GM12878 (cell line): ENCODE measurements around the gene GRIK3. TPM values are rescaled to one million over a fixed set of nuclear protein-coding genes. Genes with fewer than 3 reads are reported as not detected.

Experiments used
- ATAC-seq: fragments of 200-7000 bp; cut with Tn5 transposase; 3 replicates; pipeline ENCODE4 v1.9.1; 2020; ENCODE audit warnings: mild to moderate bottlenecking, moderate library complexity
- BruUV-seq: library from RNA; stranded (reverse); fragments of 400-500 nt; replicated peaks from 2 replicates; lab custom pipeline; 2021; lab: Mats Ljungman, UMichigan
- CTCF ChIA-PET: fragments of 300-600 bp; sonication (Branson Sonifier 250); formaldehyde crosslinking; extraction: SDS; loops from one replicate; lab custom pipeline; 2021; ENCODE audit warnings: inconsistent platforms; lab: Yijun Ruan, JAX
- POLR2A ChIA-PET: fragments of 350-600 bp; formaldehyde crosslinking; extraction: SDS; loops from one replicate; lab custom pipeline; 2021; ENCODE audit warnings: inconsistent platforms; lab: Charles Lee
- RAD21 ChIA-PET: fragments of 300-600 bp; sonication (Branson Sonifier 250); formaldehyde crosslinking; loops from one replicate; lab custom pipeline; 2023; ENCODE audit warnings: antibody characterized with exemption; ENCODE audit not compliant: unreplicated experiment; lab: Charles Lee
- SMC1A ChIA-PET: fragments of 300-600 bp; sonication (Branson Sonifier 250); formaldehyde crosslinking; loops from one replicate; lab custom pipeline; 2023; ENCODE audit not compliant: unreplicated experiment, uncharacterized antibody; lab: Charles Lee
- DNase-seq: peaks from one replicate; pipeline ENCODE4 v3.0.0-alpha.2; 2011; ENCODE audit warnings: low read depth, low spot score
- FAIRE-seq: peaks from 3 replicates; lab custom pipeline; 2011; peaks lifted over from hg19 to GRCh38; lab: Jason Lieb, UNC
- H2AFZ ChIP-seq: 2 replicates; pipeline ENCODE4 v1.6.0; 2011; ENCODE audit warnings: low read depth, low read length, control low read depth; ENCODE audit not compliant: control insufficient read depth
- H3K27ac ChIP-seq: 2 replicates; pipeline ENCODE4 v1.5.1; 2011; ENCODE audit warnings: control low read depth; ENCODE audit not compliant: control insufficient read depth, insufficient read depth
- H3K27me3 ChIP-seq, 2 experiments: replicated peaks in 1 of 2; 2 replicates each; pipeline versions ENCODE4 v1.6.0 to v1.6.1; 2011; ENCODE audit warnings: low read length in 1 of 2; ENCODE audit not compliant: control insufficient read depth in 2 of 2, insufficient read depth in 2 of 2
- H3K36me3 ChIP-seq, 2 experiments: 2 replicates each; pipeline ENCODE4 v1.5.1; 2011; ENCODE audit warnings: low read length in 1 of 2; ENCODE audit not compliant: control insufficient read depth in 2 of 2, insufficient read depth in 2 of 2
- H3K4me1 ChIP-seq: 2 replicates; pipeline ENCODE4 v1.6.1; 2011; ENCODE audit warnings: mild to moderate bottlenecking, low read length, moderate library complexity, mixed read lengths; ENCODE audit not compliant: control insufficient read depth, insufficient read depth
- H3K4me2 ChIP-seq: 2 replicates; pipeline ENCODE4 v1.6.0; 2011; ENCODE audit warnings: control low read depth; ENCODE audit not compliant: control insufficient read depth, insufficient read depth
- H3K4me3 ChIP-seq: fragments of 200-600 bp; sonication (generic); 2 replicates; pipeline ENCODE4 v1.5.1; 2016
- H3K79me2 ChIP-seq: 2 replicates; pipeline ENCODE4 v1.6.0; 2011; ENCODE audit warnings: low read length; ENCODE audit not compliant: control insufficient read depth, insufficient read depth
- H3K9ac ChIP-seq: 2 replicates; pipeline ENCODE4 v1.8.0; 2011; ENCODE audit warnings: low read length, control low read depth, mixed read lengths; ENCODE audit not compliant: control insufficient read depth, insufficient read depth
- H3K9me3 ChIP-seq: replicated peaks from 3 replicates; pipeline ENCODE4 v1.5.1; 2011; ENCODE audit warnings: mild to moderate bottlenecking, low read length; ENCODE audit not compliant: control insufficient read depth, insufficient read depth
- H4K20me1 ChIP-seq: 2 replicates; pipeline ENCODE4 v1.6.0; 2011; ENCODE audit not compliant: control insufficient read depth, insufficient read depth
- BACH1 ChIP-seq: fragments of 450-650 bp; IDR thresholded peaks from 2 replicates; pipeline ENCODE4 v1.6.1; 2017; ENCODE audit warnings: mild to moderate bottlenecking, borderline replicate concordance
- BCLAF1 ChIP-seq: fragments of 450-650 bp; IDR thresholded peaks from 2 replicates; pipeline ENCODE4 v1.6.1; 2017; ENCODE audit warnings: antibody characterized with exemption, mild to moderate bottlenecking, moderate library complexity
- BMI1 ChIP-seq: fragments of 450-650 bp; IDR thresholded peaks from 2 replicates; pipeline ENCODE4 v1.6.1; 2016; ENCODE audit warnings: mild to moderate bottlenecking, moderate library complexity, borderline replicate concordance
- EZH2 ChIP-seq: IDR thresholded peaks from 2 replicates; pipeline ENCODE4 v1.6.1; 2012; ENCODE audit warnings: low read depth, mild to moderate bottlenecking, control low read depth, inconsistent platforms, low read length, borderline replicate concordance; ENCODE audit not compliant: control insufficient read depth
- KDM1A ChIP-seq: fragments of 200-600 bp; sonication (generic); IDR thresholded peaks from 2 replicates; pipeline ENCODE4 v1.6.1; 2016; ENCODE audit warnings: borderline replicate concordance
- MEF2B ChIP-seq: fragments of 450-650 bp; IDR thresholded peaks from 2 replicates; pipeline ENCODE4 v1.6.1; 2018; ENCODE audit warnings: mild to moderate bottlenecking, moderate library complexity; ENCODE audit not compliant: partially characterized antibody, poor library complexity, severe bottlenecking
- MXI1 ChIP-seq: fragments of 150-350 bp; IDR thresholded peaks from 2 replicates; pipeline ENCODE4 v1.6.1; 2011; ENCODE audit warnings: low read depth, mild to moderate bottlenecking, inconsistent platforms, low read length, improper control_type of control experiment
- NR2C1 ChIP-seq: fragments of 450-650 bp; IDR thresholded peaks from 2 replicates; pipeline ENCODE4 v1.6.1; 2017; ENCODE audit warnings: antibody characterized with exemption, mild to moderate bottlenecking, moderate library complexity
- NRF1 ChIP-seq: conservative IDR thresholded peaks from 2 replicates; pipeline ENCODE4 v1.6.1; 2011; ENCODE audit warnings: mild to moderate bottlenecking, low read depth, low read length, improper control_type of control experiment
- POLR2AphosphoS2 ChIP-seq: IDR thresholded peaks from 2 replicates; pipeline ENCODE4 v1.6.1; 2011; ENCODE audit warnings: low read depth, mild to moderate bottlenecking, low read length, improper control_type of control experiment, moderate library complexity
- RBBP5 ChIP-seq: fragments of 200-600 bp; sonication (generic); conservative IDR thresholded peaks from 2 replicates; pipeline ENCODE4 v1.6.1; 2016
- SIN3A ChIP-seq: IDR thresholded peaks from 2 replicates; pipeline ENCODE4 v1.6.1; 2012; ENCODE audit warnings: low read depth, low read length, improper control_type of control experiment
- TCF3 ChIP-seq: IDR thresholded peaks from 2 replicates; pipeline ENCODE4 v1.6.1; 2012; ENCODE audit warnings: low read depth, mild to moderate bottlenecking, low read length, borderline replicate concordance; ENCODE audit not compliant: insufficient read depth
- ZNF687 ChIP-seq: fragments of 450-650 bp; IDR thresholded peaks from 2 replicates; pipeline ENCODE4 v1.6.1; 2017; ENCODE audit warnings: mild to moderate bottlenecking, moderate library complexity
- WGBS: methylation state at CpG from one replicate; pipeline ENCODE4 v1.1.6; 2016; ENCODE audit warnings: low lambda C conversion rate; ENCODE audit not compliant: insufficient replicate concordance, insufficient coverage; ENCODE audit errors: missing lambda C conversion rate; 5-methylcytosine and 5-hydroxymethylcytosine counted together
- in situ Hi-C: fragments of 300-500 bp; cut with MboI; formaldehyde crosslinking; loops from 9 replicates; pipeline ENCODE4 v1.14.3; 2018; ENCODE audit warnings: mixed read lengths
- intact Hi-C: fragments of 100-400 bp; cut with micrococcal nuclease; formaldehyde crosslinking; loops from one replicate; pipeline ENCODE4 v1.14.2; 2022; ENCODE audit not compliant: unreplicated experiment
- polyA plus RNA-seq, 11 experiments: library from polyadenylated mRNA; depleted of rRNA in 4 of 11; unstranded in 6 of 11; stranded (reverse) in 5 of 11; fragments of >200 nt; fragmentation: Nextera tagmentation in 4 of 11; fragmentation: Illumina TruSeq in 1 of 11; extraction: Ambion mirVana in 4 of 11; extraction: Trizol in 1 of 11; gene quantifications; 1 replicate in 1 of 11; 2 replicates in 10 of 11; pipeline versions ENCODE4 v1.2.1 to v1.2.3, GENCODE V29; 2011 to 2016; ENCODE audit warnings: inconsistent platforms in 2 of 11, missing spikeins in 2 of 11, low read depth in 1 of 11
- total RNA-seq, 4 experiments: library from RNA; depleted of rRNA in 3 of 4; stranded (reverse); fragments of >200 nt in 3 of 4; fragmentation: Illumina TruSeq in 1 of 4; extraction: Trizol in 1 of 4; gene quantifications; 2 replicates each; pipeline versions ENCODE4 v1.2.1 to v1.2.3, GENCODE V29; 2013 to 2021

The GRIK3 gene
- total and polyA plus RNA-seq, 10 of the 15 experiments (the other 5 are each of a cell fraction or from before 2014, with no cell fraction given) = not detected

- TF ChIP-seq ZNF687 (no peak), NR2C1 (no peak), BMI1 (no peak), SIN3A (no peak), POLR2AphosphoS2 (no peak), EZH2 (no peak)
These were observed 267.8 kb downstream of the GRIK3 start (continued) for GRCh38 chr1:36766481-36766880.

GRCh38 chr1:36765785-36766300 lies 268.5 kb downstream of the GRIK3 start:
- H3K9ac ChIP-seq = no peak overlapping the region
- no peaks in the 10 kb centered on the region for H3K36me3 ChIP-seq
- TF ChIP-seq BACH1 (no peak), MXI1 (no peak), BCLAF1 (no peak), KDM1A (no peak), TCF3 (no peak), RBBP5 (no peak), NRF1 (no peak), MEF2B (no peak)
- FAIRE-seq (no peak), DNase-seq (no peak), ATAC-seq (no peak)
- WGBS = 33% methylated on average over 5 of the region's 5 CpGs
- SMC1A ChIA-PET = no interaction called here
- no peak overlapping the region for H2AFZ ChIP-seq
- POLR2A ChIA-PET = no interaction called here
- intact Hi-C loops (no loop called here), in situ Hi-C loops (no loop called here)
- no peak overlapping the region for H3K4me3 ChIP-seq
- no peaks in the 10 kb centered on the region for H3K79me2 ChIP-seq
- H3K4me1 ChIP-seq = no peaks in the 10 kb centered on the region
- no TSS peak for BruUV-seq
- RAD21 ChIA-PET = no interaction called here
- H3K27me3 ChIP-seq = no peaks in the 10 kb centered on the region; a peak in 1 of 4 replicates
- H3K27ac ChIP-seq = no peak overlapping the region
- CTCF ChIA-PET = interaction anchor here (0.7 kb wide), 1 partner anchor 9 kb away, joined by 4 read pairs; no protein-coding TSS in a partner anchor
- H3K4me2 ChIP-seq = no peak overlapping the region
- H4K20me1 ChIP-seq = no peaks in the 10 kb centered on the region
- no peaks in the 10 kb centered on the region for H3K9me3 ChIP-seq
